IPS-15b (cell line): Measurements from ENCODE around the gene CD6.
A peak's percentile ranks its signal among the peaks of the same experiment; 100 is the strongest.

Experiments
- H3K27me3 ChIP-seq: one replicate; pipeline ENCODE4 v1.6.1; 2013; ENCODE audit warnings: low read length; ENCODE audit not compliant: control insufficient read depth, insufficient read depth
- H3K36me3 ChIP-seq: one replicate; pipeline ENCODE4 v1.6.1; 2013; ENCODE audit warnings: low read length; ENCODE audit not compliant: control insufficient read depth, insufficient read depth
- H3K4me1 ChIP-seq: one replicate; pipeline ENCODE4 v1.6.1; 2013; ENCODE audit warnings: mild to moderate bottlenecking, low read length; ENCODE audit not compliant: control insufficient read depth, insufficient read depth
- H3K4me3 ChIP-seq: one replicate; pipeline ENCODE4 v1.5.1; 2013; ENCODE audit warnings: low read depth, low read length
- H3K9ac ChIP-seq: one replicate; pipeline ENCODE4 v1.6.1; 2013; ENCODE audit warnings: low read depth, mild to moderate bottlenecking, low read length
- H3K9me3 ChIP-seq: one replicate; pipeline ENCODE4 v1.6.1; 2013; ENCODE audit warnings: mild to moderate bottlenecking, low read length; ENCODE audit not compliant: control insufficient read depth, insufficient read depth

The CD6 gene

DNA sequence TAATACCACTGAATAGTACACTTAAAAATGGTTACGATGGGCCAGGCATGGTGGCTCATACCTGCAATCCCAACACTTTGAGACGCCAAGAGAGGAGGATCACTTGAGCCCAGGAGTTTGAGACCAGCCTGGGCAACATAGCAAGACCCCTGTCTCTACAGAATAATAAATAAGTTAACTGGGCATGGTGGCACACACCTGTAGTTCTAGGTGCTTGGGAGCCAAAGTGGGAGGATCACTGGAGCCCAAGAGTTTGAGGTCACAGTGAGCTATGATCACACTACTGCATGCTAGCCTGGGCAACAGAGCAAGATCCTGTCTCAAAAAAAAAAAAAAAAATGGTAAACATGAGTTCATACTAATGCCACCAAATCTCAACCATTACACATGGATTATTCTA lies 61.3 kb downstream of the CD6 start:
- H3K9ac ChIP-seq: no peak overlapping the region
- H3K4me3 ChIP-seq: no peak overlapping the region
- no peaks in the 10 kb centered on the region for H3K36me3 ChIP-seq
- no peaks in the 10 kb centered on the region for H3K27me3 ChIP-seq
- H3K4me1 ChIP-seq: no peaks in the 10 kb centered on the region
- no peaks in the 10 kb centered on the region for H3K9me3 ChIP-seq

DNA sequence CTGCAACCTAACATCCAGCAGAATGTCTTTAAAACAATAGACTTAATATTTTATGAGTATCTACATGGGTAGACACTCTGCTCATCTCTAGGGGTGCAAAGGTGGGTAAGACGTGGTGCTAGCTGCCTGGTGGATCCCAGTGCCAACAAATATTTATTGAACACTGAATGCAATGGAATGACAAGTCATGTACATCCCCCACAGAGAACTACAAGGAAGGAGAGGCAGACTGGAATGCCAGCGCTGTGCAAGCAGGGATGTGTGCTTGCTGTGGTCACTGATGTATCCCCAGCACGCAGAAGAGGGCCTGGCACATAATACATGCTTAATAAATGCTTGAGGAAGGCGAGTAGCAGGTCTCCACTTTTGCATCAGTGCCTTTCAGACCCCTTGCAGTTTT lies 61.9 kb downstream of the CD6 start:
- no peaks in the 10 kb centered on the region for H3K9me3 ChIP-seq
- no peak overlapping the region for H3K9ac ChIP-seq
- H3K4me1 ChIP-seq: no peaks in the 10 kb centered on the region
- H3K4me3 ChIP-seq: no peak overlapping the region
- no peaks in the 10 kb centered on the region for H3K27me3 ChIP-seq
- no peaks in the 10 kb centered on the region for H3K36me3 ChIP-seq

DNA sequence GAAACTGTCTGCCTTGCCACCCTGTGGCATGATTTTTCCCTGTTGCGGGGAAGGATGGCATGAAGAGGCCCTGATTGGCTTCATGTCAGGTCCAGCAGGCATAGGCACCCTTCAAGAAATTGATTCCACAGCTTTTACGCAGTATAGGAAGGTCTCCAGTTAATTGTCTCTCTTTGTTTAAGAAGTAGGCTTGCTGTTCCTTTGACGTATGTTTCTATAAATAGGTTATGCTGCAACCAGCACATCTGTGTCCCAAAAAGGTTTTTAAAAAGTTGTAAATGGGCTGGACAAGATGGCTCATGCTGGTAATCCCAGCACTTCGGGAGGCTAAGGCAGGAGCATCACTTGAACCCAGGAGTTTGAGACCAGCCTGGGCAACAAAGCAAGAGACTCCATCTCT lies 62.6 kb downstream of the CD6 start:
- Histone ChIP-seq H3K36me3 (no peaks in the 10 kb centered on the region), H3K9ac (no peak overlapping the region), H3K4me3 (no peak overlapping the region), H3K9me3 (no peaks in the 10 kb centered on the region), H3K27me3 (no peaks in the 10 kb centered on the region), H3K4me1 (no peaks in the 10 kb centered on the region)

DNA sequence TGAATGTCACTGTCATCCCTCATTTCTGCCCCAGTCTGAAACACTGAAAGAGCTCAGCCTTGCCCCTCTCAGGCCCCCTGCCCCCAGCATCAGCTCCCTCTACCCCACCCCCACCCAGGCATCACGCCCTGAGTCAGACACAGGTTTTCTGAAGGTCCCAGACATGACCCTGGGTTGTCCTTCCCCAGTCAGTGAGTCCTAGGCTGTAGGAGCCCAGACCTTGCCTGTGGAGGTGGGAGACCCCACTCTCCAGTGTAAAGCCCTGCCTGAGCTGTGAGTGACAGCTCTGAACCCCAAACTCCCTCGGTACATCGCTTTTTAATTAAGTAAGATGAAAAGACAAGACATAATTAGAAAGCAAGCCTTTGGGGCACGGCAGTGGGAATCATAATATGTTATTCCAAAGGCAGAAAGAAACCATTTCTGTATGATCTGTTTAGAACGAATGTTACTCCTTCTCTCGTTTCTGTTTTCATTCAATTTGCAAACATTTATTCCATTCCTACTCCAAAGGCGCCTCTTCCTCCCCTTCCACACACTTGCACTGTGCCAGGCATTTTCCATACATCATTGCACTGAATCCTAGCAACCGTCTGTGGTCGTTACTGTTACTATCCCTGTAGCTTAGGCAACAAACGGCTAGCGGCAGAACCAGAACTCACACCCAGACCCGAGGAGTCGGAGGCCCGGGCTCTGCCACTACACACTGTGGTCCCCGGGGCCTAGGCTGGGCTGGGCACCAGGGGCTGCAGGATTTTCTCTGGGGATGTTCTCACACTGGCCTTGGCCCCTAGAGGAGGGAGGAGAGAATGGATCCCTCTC lies 63.4 kb downstream of the CD6 start:
- H3K9ac ChIP-seq: no peak overlapping the region
- H3K27me3 ChIP-seq: no peaks in the 10 kb centered on the region
- no peaks in the 10 kb centered on the region for H3K4me1 ChIP-seq
- no peak overlapping the region for H3K4me3 ChIP-seq
- no peaks in the 10 kb centered on the region for H3K9me3 ChIP-seq
- H3K36me3 ChIP-seq: no peaks in the 10 kb centered on the region

DNA sequence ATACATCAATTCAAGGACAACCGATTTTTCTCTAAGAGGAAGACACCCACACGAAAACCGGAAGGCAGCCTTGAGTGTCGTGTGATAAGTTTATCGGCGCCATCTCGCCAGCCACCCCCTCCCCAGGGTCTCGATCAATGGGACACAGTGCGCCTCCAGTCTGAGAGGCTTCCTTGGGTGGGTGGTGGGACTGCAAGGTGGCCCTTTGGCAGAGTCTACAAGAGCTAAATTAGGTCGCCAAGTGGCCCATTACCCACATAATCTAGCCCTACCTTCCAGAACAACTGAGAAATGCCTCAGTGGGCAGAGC lies 64.0 kb downstream of the CD6 start:
- no peaks in the 10 kb centered on the region for H3K9me3 ChIP-seq
- H3K36me3 ChIP-seq: no peaks in the 10 kb centered on the region
- no peak overlapping the region for H3K9ac ChIP-seq
- no peaks in the 10 kb centered on the region for H3K4me1 ChIP-seq
- H3K4me3 ChIP-seq: no peak overlapping the region
- H3K27me3 ChIP-seq: no peaks in the 10 kb centered on the region

DNA sequence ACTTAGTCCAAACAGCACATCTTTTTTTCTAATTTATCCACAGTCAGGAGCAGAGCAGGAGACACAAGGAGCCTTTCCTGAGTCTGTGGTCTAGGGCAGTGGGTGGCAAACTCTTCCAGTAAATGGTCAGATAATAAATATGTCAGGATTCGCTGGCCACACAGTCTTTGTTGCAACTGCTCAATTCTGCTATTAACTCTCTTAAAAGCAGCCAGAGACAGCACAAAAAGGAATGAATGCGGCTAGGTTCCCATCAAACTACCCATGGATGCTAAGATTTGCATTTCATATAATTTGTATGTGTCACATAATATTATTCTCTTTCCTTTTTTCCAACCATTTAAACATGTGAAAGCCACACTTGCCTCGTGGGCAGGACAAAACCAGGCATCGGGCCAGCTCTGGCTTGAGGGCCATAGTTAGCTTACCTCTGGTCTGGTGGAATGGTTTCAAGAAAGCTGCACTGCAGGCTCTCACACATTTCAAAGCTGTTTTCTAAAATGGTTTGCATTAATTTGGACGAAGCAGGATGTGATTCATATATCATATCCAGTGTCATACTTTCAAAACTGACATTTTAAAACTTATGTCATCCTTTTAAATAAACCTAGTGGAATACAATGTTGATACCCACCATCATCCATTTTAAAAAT lies 66.1 kb downstream of the CD6 start:
- Histone ChIP-seq H3K4me1 (peaks cover 4% of the 10 kb centered on the region), H3K36me3 (no peaks in the 10 kb centered on the region), H3K9me3 (no peaks in the 10 kb centered on the region), H3K27me3 (no peaks in the 10 kb centered on the region), H3K4me3 (no peak overlapping the region), H3K9ac (no peak overlapping the region)

DNA sequence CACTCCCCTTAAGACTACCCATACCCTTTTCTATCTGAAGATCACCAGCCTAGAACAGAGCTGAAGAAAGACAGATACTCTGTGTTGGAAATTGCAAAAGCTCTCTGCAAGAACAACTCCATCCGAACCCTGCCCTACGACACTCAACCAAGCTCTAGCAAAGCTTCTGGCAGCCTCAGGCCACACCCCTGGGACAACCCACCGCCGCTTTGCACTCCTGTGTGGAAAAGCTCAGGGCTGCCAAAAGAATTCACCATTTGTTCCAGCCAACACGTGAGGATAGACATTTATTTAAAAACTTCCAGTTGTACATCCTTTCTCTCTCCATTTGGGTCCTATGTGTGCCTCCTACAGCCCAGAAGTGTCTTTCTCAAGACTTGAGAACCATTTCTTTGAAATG lies 68.4 kb downstream of the CD6 start:
- no peak overlapping the region for H3K9ac ChIP-seq

DNA sequence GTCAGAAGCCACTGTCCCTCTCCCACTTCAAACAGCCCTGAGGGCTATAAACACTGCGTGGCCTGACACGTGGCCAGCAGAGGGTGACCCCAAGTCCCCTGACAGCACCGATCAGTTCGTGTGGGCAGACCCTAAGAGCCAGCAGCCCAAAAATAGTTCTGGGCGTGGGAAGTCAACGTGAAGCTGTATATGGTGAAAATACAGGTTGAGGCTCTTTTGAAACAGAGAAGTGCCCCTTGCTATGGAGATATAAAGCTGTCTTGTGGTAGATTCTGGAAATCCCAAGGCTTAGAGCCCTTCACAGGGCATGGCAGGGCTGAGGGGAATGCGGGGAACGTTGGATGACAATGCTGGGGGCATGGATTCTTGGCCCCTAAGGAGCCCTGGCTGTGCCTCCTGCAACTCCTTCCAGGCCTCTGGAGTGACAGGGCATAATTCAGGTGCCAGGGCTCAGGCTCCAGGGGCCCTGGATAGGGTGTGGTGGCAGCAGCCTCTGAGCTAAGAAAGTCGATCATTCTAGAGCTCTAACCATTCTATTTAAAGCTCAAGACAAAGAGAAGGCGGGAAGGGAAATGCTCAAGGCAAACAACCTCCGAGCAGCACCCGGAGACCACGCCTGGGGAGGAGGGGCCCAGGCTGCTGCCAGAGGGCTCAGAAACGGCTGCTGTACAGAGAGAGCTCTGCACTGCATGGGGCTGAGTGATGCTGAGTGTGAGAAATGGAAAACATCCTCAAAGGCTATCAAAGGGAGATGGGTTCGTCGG lies 70.5 kb downstream of the CD6 start:
- peaks cover 3% of the 10 kb centered on the region for H3K27me3 ChIP-seq
- no peaks in the 10 kb centered on the region for H3K9me3 ChIP-seq
- no peak overlapping the region for H3K4me3 ChIP-seq
- H3K4me1 ChIP-seq: peaks cover 4% of the 10 kb centered on the region
- H3K9ac ChIP-seq: peak overlapping the region; percentile 13
- no peaks in the 10 kb centered on the region for H3K36me3 ChIP-seq

More for the DNA sequence above, 68.4 kb downstream of the CD6 start:
- Histone ChIP-seq H3K9me3 (no peaks in the 10 kb centered on the region), H3K4me3 (no peak overlapping the region), H3K36me3 (no peaks in the 10 kb centered on the region), H3K27me3 (peaks cover 3% of the 10 kb centered on the region), H3K4me1 (peaks cover 4% of the 10 kb centered on the region)

DNA sequence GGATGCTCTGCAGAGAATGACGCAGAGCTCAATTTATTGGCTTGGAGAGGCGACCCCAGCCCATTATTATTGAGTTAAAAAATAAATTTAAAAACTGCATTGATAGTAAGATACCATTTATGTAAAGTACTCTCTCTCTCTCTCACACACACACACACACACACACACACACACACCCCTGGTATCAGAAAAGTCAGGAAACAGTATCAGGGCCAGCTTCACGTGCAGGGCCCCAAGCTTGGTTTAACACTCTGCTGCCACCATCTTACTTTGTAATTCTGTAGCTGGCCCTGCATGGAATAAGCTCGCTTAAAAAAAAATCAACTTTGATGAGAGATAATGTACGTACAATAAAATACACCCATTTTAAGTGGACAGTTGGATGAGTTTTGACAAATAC lies 71.1 kb downstream of the CD6 start:
- no peak overlapping the region for H3K9ac ChIP-seq
- H3K36me3 ChIP-seq: no peaks in the 10 kb centered on the region
- no peak overlapping the region for H3K4me3 ChIP-seq
- peaks cover 4% of the 10 kb centered on the region for H3K4me1 ChIP-seq
- H3K27me3 ChIP-seq: peaks cover 3% of the 10 kb centered on the region
- H3K9me3 ChIP-seq: no peaks in the 10 kb centered on the region

DNA sequence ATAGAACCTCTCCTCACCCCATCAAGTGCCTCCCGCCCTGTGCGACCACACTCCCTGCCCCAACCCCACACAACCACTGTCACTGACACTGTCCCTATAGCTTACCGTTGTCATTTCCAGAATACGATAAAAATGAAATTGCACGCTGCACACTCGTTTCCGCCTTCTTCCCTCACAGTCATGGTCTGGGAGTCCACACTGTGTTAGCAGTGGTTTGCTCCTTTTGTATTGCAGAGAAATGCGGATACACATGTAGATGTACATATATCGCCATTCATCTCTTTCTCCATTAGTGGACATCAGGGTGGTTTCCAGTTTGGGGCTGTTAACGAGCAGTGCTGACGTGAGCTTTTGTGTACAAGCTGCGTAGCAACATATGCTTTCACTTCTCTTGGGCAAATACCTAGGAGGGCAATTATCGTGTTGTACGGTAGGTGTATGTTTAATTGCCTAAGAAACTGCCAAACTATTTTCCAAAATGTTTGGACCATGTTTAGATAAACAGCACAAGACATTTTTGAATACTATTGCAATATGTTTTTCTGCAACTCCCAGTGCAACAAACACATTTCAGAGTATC lies 71.6 kb downstream of the CD6 start:
- no peaks in the 10 kb centered on the region for H3K9me3 ChIP-seq
- no peak overlapping the region for H3K9ac ChIP-seq
- H3K4me3 ChIP-seq: no peak overlapping the region
- H3K27me3 ChIP-seq: peaks cover 3% of the 10 kb centered on the region
- peaks cover 4% of the 10 kb centered on the region for H3K4me1 ChIP-seq
- H3K36me3 ChIP-seq: no peaks in the 10 kb centered on the region

DNA sequence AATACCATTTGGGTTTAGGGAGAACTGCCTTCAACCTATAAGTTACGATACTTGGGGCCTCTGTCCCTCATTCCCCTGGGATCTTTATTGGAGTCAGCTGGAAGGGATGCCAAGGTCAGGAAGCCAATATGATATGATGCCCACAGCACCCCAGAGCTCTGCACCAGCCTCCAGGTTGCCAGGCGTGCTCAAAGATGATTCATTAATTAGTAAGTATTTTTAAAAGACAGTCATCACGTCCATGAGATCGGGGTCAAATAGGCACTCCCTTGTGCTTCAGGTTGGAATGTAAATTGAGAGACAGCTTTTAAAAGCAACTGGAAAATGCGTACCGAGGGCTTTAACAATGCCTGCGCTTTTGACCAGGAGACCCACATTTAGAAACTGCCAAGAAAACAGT lies 73.8 kb downstream of the CD6 start:
- Histone ChIP-seq H3K36me3 (no peaks in the 10 kb centered on the region), H3K27me3 (peaks cover 3% of the 10 kb centered on the region), H3K4me1 (peaks cover 4% of the 10 kb centered on the region)

More for the DNA sequence above, 73.8 kb downstream of the CD6 start:
- Histone ChIP-seq H3K4me3 (no peak overlapping the region), H3K9ac (no peak overlapping the region), H3K9me3 (no peaks in the 10 kb centered on the region)
